ENCODE data around the gene POU2AF3. TPM values are rescaled to one million over a fixed set of nuclear protein-coding genes. Genes with fewer than 3 reads are reported as not detected.

The POU2AF3 gene
- total and polyA plus RNA-seq, 2 of the 4 experiments (the other 2 are of a cell fraction) = 0.17 TPM; not detected in 1

DNA sequence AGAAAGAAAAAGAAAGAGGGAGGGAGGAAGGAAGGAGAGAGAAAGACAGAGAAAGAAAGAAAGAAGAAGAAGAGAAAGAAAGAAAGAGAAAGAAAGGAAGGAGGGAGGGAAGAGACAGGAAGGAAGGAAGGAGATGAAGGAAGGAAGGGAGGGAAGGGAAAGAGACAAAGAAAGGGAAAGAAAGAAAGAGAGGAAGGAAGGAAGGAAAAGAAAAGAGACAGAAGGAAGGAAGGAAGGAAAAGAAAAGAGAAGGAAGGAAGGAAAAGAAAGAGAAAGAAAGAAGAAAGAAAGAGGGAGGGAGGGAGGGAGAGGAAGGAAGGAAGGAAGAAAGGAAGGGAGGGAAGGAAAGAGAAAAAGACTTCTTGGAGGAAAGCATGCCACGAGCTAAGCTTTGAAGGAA is 33.7 kb upstream of the POU2AF3 start:
- Histone ChIP-seq H3K9me1 (ENCODE audit: insufficient read depth, low read length) (no peaks in the 10 kb centered on the region), H3K9ac (ENCODE audit: low read depth, low read length) (no peak overlapping the region), H3K56ac (ENCODE audit: extremely low read depth, insufficient read depth, low read length) (no peak overlapping the region), H3K27me3 (ENCODE audit: control insufficient read depth, insufficient read depth, low read length) (peaks cover 24% of the 10 kb centered on the region), H3K27ac (ENCODE audit: insufficient read depth, low read length) (no peak overlapping the region), H3K23ac (ENCODE audit: low read depth, low read length) (no peak overlapping the region), H3K36me3 (ENCODE audit: control insufficient read depth, insufficient read depth, low read length) (no peaks in the 10 kb centered on the region), H2BK15ac (ENCODE audit: low read depth, low read length) (no peak overlapping the region), H2AK5ac (ENCODE audit: low read depth, low read length) (no peak overlapping the region), H4K5ac (ENCODE audit: low read depth, low read length) (no peak overlapping the region), H3K79me1 (ENCODE audit: low read depth in 1 of 2, low read length in 2 of 2) (no peaks in the 10 kb centered on the region), H3K4me2 (ENCODE audit: low read depth, low read length) (no peak overlapping the region), H3K4me1 (ENCODE audit: control insufficient read depth, insufficient read depth, low read length) (no peaks in the 10 kb centered on the region), H2BK120ac (ENCODE audit: low read depth, low read length) (no peak overlapping the region), H3K4ac (ENCODE audit: low read depth, low read length) (no peak overlapping the region), H4K91ac (ENCODE audit: insufficient read depth, low read depth, low read length) (no peak overlapping the region), H4K20me1 (ENCODE audit: insufficient read depth, low read length) (no peaks in the 10 kb centered on the region), H4K8ac (ENCODE audit: low read depth in 2 of 2, low read length in 2 of 2) (no peak overlapping the region), H2BK5ac (ENCODE audit: low read depth, low read length, poor library complexity, severe bottlenecking) (no peak overlapping the region), H3K18ac (ENCODE audit: low read depth, low read length) (no peak overlapping the region), H2AFZ (replicated peaks; ENCODE audit: low read length, poor library complexity) (peak overlapping the region; percentile 32), H2AK9ac (replicated peaks; ENCODE audit: low read depth, low read length, poor library complexity) (no peak overlapping the region), H3K4me3 (ENCODE audit: insufficient read depth, low read depth, low read length) (no peak overlapping the region), H3K14ac (replicated peaks; ENCODE audit: low read depth, low read length) (no peak overlapping the region), H2BK20ac (ENCODE audit: low read depth, low read length) (no peak overlapping the region), H3K9me3 (ENCODE audit: control insufficient read depth, insufficient read depth, low read length) (no peaks in the 10 kb centered on the region)
- intact Hi-C loops (cut with micrococcal nuclease) (no loop called here), dilution Hi-C loops (cut with HindIII; ENCODE audit: low sequenced_read_pairs, unreplicated experiment) (no loop called here), in situ Hi-C loops (cut with MboI; ENCODE audit: low sequenced_read_pairs) (no loop called here)
- ChIA-PET CTCF (no interaction called here), POLR2A (ENCODE audit: unreplicated experiment) (no interaction called here)
- no CpG with 5 or more reads among the region's 1 CpG for WGBS, 2 experiments (ENCODE audit: extremely low coverage in 2 of 2, insufficient read length in 1 of 2)
- TF ChIP-seq, protein P1, sequence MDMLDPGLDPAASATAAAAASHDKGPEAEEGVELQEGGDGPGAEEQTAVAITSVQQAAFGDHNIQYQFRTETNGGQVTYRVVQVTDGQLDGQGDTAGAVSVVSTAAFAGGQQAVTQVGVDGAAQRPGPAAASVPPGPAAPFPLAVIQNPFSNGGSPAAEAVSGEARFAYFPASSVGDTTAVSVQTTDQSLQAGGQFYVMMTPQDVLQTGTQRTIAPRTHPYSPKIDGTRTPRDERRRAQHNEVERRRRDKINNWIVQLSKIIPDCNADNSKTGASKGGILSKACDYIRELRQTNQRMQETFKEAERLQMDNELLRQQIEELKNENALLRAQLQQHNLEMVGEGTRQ (IDR thresholded peaks at IDR 0.05; ENCODE audit: low read depth, low read length) = no peak
- no peak for TF ChIP-seq CHD1 (IDR thresholded peaks at IDR 0.05; ENCODE audit: low read depth, low read length)
- no peak for TF ChIP-seq SMC3 (IDR thresholded peaks at IDR 0.05; ENCODE audit: low read depth, low read length)
- no peak for TF ChIP-seq MAFK (IDR thresholded peaks at IDR 0.05; ENCODE audit: low read depth, low read length)
- no peak for TF ChIP-seq CEBPB (IDR thresholded peaks at IDR 0.05; ENCODE audit: low read depth, low read length)
- TF ChIP-seq BHLHE40 (IDR thresholded peaks at IDR 0.05; ENCODE audit: low read depth, low read length) = no peak
- no peak for TF ChIP-seq RAD21 (IDR thresholded peaks at IDR 0.05; ENCODE audit: low read length)
- no peak for TF ChIP-seq FOS (IDR thresholded peaks at IDR 0.05; ENCODE audit: low read depth, low read length)
- TF ChIP-seq NFE2L2 (IDR thresholded peaks at IDR 0.05; ENCODE audit: low read depth, low read length) = no peak
- TF ChIP-seq POLR2A (IDR thresholded peaks at IDR 0.05; ENCODE audit: low read depth, low read length) = no peak
- TF ChIP-seq, protein P2, sequence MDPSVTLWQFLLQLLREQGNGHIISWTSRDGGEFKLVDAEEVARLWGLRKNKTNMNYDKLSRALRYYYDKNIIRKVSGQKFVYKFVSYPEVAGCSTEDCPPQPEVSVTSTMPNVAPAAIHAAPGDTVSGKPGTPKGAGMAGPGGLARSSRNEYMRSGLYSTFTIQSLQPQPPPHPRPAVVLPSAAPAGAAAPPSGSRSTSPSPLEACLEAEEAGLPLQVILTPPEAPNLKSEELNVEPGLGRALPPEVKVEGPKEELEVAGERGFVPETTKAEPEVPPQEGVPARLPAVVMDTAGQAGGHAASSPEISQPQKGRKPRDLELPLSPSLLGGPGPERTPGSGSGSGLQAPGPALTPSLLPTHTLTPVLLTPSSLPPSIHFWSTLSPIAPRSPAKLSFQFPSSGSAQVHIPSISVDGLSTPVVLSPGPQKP (IDR thresholded peaks at IDR 0.05; ENCODE audit: borderline replicate concordance, low read depth, low read length) = no peak
- TF ChIP-seq MAZ (IDR thresholded peaks at IDR 0.05; ENCODE audit: borderline replicate concordance, low read depth, low read length) = no peak
- no peak for TF ChIP-seq RCOR1 (IDR thresholded peaks at IDR 0.05; ENCODE audit: insufficient replicate concordance, low read length)
- TF ChIP-seq, protein P3, sequence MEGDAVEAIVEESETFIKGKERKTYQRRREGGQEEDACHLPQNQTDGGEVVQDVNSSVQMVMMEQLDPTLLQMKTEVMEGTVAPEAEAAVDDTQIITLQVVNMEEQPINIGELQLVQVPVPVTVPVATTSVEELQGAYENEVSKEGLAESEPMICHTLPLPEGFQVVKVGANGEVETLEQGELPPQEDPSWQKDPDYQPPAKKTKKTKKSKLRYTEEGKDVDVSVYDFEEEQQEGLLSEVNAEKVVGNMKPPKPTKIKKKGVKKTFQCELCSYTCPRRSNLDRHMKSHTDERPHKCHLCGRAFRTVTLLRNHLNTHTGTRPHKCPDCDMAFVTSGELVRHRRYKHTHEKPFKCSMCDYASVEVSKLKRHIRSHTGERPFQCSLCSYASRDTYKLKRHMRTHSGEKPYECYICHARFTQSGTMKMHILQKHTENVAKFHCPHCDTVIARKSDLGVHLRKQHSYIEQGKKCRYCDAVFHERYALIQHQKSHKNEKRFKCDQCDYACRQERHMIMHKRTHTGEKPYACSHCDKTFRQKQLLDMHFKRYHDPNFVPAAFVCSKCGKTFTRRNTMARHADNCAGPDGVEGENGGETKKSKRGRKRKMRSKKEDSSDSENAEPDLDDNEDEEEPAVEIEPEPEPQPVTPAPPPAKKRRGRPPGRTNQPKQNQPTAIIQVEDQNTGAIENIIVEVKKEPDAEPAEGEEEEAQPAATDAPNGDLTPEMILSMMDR (conservative IDR thresholded peaks at IDR 0.05; ENCODE audit: low read depth, low read length) = no peak
- no peak for TF ChIP-seq RFX5 (IDR thresholded peaks at IDR 0.05; ENCODE audit: low read depth, low read length)
- TF ChIP-seq MXI1 (IDR thresholded peaks at IDR 0.05; ENCODE audit: borderline replicate concordance, low read depth, low read length) = no peak
- ATAC-seq (ENCODE audit: low read depth) (no peak), DNase-seq (no peak)
- no TSS peak for BruUV-seq (replicated peaks)

Measured in IMR-90 (cell line).